Neuronal stem cell (in vitro differentiated cells): ENCODE data around the gene PRKCE.

Experiments used
- DNase-seq: peaks from one replicate; pipeline ENCODE4 v3.0.0-alpha.2; 2013; ENCODE audit warnings: low spot score
- H2AFZ ChIP-seq: one replicate; pipeline ENCODE4 v1.6.1; 2013; ENCODE audit warnings: mild to moderate bottlenecking, low read length, inconsistent platforms
- H2AK5ac ChIP-seq: 2 replicates; pipeline ENCODE4 v1.6.1; 2013; ENCODE audit warnings: low read depth, mild to moderate bottlenecking, inconsistent platforms, low read length, moderate library complexity, mixed read lengths
- H2BK120ac ChIP-seq: 2 replicates; pipeline ENCODE4 v1.6.1; 2013; ENCODE audit warnings: low read depth, mild to moderate bottlenecking, inconsistent platforms, low read length, moderate library complexity, mixed read lengths
- H2BK12ac ChIP-seq: one replicate; pipeline ENCODE4 v1.6.1; 2013; ENCODE audit warnings: low read length, inconsistent platforms
- H2BK15ac ChIP-seq: 2 replicates; pipeline ENCODE4 v1.6.1; 2013; ENCODE audit warnings: mild to moderate bottlenecking, low read length, inconsistent platforms, mixed read lengths
- H2BK5ac ChIP-seq: one replicate; pipeline ENCODE4 v1.6.1; 2013; ENCODE audit warnings: inconsistent platforms, mild to moderate bottlenecking, low read length, moderate library complexity
- H3K14ac ChIP-seq: one replicate; pipeline ENCODE4 v1.6.1; 2013; ENCODE audit warnings: low read length, inconsistent platforms
- H3K18ac ChIP-seq: 2 replicates; pipeline ENCODE4 v1.6.1; 2013; ENCODE audit warnings: low read length, inconsistent platforms
- H3K23ac ChIP-seq: 2 replicates; pipeline ENCODE4 v1.6.1; 2013; ENCODE audit warnings: low read depth, mild to moderate bottlenecking, mixed read lengths, low read length, inconsistent platforms; ENCODE audit not compliant: poor library complexity
- H3K27ac ChIP-seq: replicated peaks from 3 replicates; pipeline ENCODE4 v1.5.1; 2013; ENCODE audit warnings: low read length, inconsistent platforms
- H3K27me3 ChIP-seq, 3 experiments: 2 replicates each; pipeline ENCODE4 v1.6.1; 2013; ENCODE audit warnings: low read length in 3 of 3, mild to moderate bottlenecking in 2 of 3, inconsistent platforms in 1 of 3, low read depth in 1 of 3, mixed read lengths in 1 of 3, moderate library complexity in 1 of 3; ENCODE audit not compliant: control insufficient read depth in 3 of 3, insufficient read depth in 3 of 3
- H3K36me3 ChIP-seq, 2 donors: replicated peaks in 1 of 2; 2 replicates each; pipeline ENCODE4 v1.6.1; 2013; ENCODE audit warnings: low read length in 2 of 2; ENCODE audit not compliant: control insufficient read depth in 2 of 2, insufficient read depth in 2 of 2
- H3K4ac ChIP-seq: 2 replicates; pipeline ENCODE4 v1.6.1; 2013; ENCODE audit warnings: inconsistent platforms, mild to moderate bottlenecking, low read length, moderate library complexity
- H3K4me1 ChIP-seq, 2 donors: 1 replicate in 1 of 2; 2 replicates in 1 of 2; pipeline ENCODE4 v1.6.1; 2013; ENCODE audit warnings: low read length in 2 of 2, low read depth in 1 of 2; ENCODE audit not compliant: control insufficient read depth in 2 of 2, insufficient read depth in 1 of 2
- H3K4me2 ChIP-seq: one replicate; pipeline ENCODE4 v1.6.1; 2013; ENCODE audit warnings: mild to moderate bottlenecking, low read length, inconsistent platforms; ENCODE audit not compliant: insufficient read depth, poor library complexity, severe bottlenecking
- H3K4me3 ChIP-seq, 2 donors: 2 replicates each; pipeline ENCODE4 v1.5.1; 2013; ENCODE audit warnings: low read length in 2 of 2, mild to moderate bottlenecking in 2 of 2, inconsistent platforms in 1 of 2, moderate library complexity in 1 of 2
- H3K79me1 ChIP-seq: one replicate; pipeline ENCODE4 v1.6.1; 2013; ENCODE audit warnings: low read depth, mild to moderate bottlenecking, inconsistent platforms, low read length, moderate library complexity
- H3K9ac ChIP-seq: one replicate; pipeline ENCODE4 v1.6.1; 2013; ENCODE audit warnings: mild to moderate bottlenecking, low read depth, low read length, inconsistent platforms; ENCODE audit not compliant: poor library complexity
- H3K9me3 ChIP-seq, 2 donors: replicated peaks in 1 of 2; 2 replicates each; pipeline versions ENCODE3 to v1.6.1; 2013; ENCODE audit warnings: low read length in 2 of 2, mild to moderate bottlenecking in 2 of 2, inconsistent platforms in 1 of 2, low read depth in 1 of 2, mixed read lengths in 1 of 2, moderate library complexity in 1 of 2; ENCODE audit not compliant: control insufficient read depth in 2 of 2, insufficient read depth in 1 of 2
- H4K8ac ChIP-seq: one replicate; pipeline ENCODE4 v1.6.1; 2013; ENCODE audit warnings: low read depth, mild to moderate bottlenecking, inconsistent platforms, low read length, moderate library complexity
- H4K91ac ChIP-seq: one replicate; pipeline ENCODE4 v1.6.1; 2013; ENCODE audit warnings: low read length, low read depth, mild to moderate bottlenecking, inconsistent platforms; ENCODE audit not compliant: poor library complexity
- WGBS, 2 donors: extraction: QIAGEN DNeasy Blood & Tissue Kit; methylation state at CpG; one replicate each; pipeline ENCODE4 v1.1.7; 2013; ENCODE audit warnings: missing lambda C conversion rate in 2 of 2, mixed read lengths in 1 of 2; ENCODE audit not compliant: insufficient read length in 2 of 2, insufficient replicate concordance in 1 of 2; ENCODE audit errors: extremely low coverage in 2 of 2; 5-methylcytosine and 5-hydroxymethylcytosine counted together

PRKCE gene

GRCh38 chr2:46066601-46067000 is 415.1 kb downstream of the PRKCE start:
- no peak overlapping the region for H4K8ac ChIP-seq
- no peak overlapping the region for H3K23ac ChIP-seq
- peaks cover 0 to 3% of the 10 kb centered on the region in 2 donors for H3K4me1 ChIP-seq
- DNase-seq = no peak
- no peak overlapping the region for H2AFZ ChIP-seq
- H2BK5ac ChIP-seq = no peak overlapping the region
- H2BK15ac ChIP-seq = no peak overlapping the region
- no peak overlapping the region for H3K4ac ChIP-seq
- H3K4me2 ChIP-seq = no peak overlapping the region
- no peak overlapping the region for H3K9ac ChIP-seq
- no CpG with 5 or more reads among the region's 5 CpGs for WGBS, 2 donors
- H2BK12ac ChIP-seq = no peak overlapping the region
- no peak overlapping the region for H3K27ac ChIP-seq
- H2BK120ac ChIP-seq = no peak overlapping the region
- H3K79me1 ChIP-seq = no peaks in the 10 kb centered on the region
- H3K36me3 ChIP-seq = no peaks in the 10 kb centered on the region
- H3K27me3 ChIP-seq = no peaks in the 10 kb centered on the region
- no peak overlapping the region for H3K4me3 ChIP-seq
- H3K14ac ChIP-seq = no peak overlapping the region
- no peak overlapping the region for H3K18ac ChIP-seq
- H3K9me3 ChIP-seq = no peaks in the 10 kb centered on the region
- no peak overlapping the region for H2AK5ac ChIP-seq
- no peak overlapping the region for H4K91ac ChIP-seq

DNA sequence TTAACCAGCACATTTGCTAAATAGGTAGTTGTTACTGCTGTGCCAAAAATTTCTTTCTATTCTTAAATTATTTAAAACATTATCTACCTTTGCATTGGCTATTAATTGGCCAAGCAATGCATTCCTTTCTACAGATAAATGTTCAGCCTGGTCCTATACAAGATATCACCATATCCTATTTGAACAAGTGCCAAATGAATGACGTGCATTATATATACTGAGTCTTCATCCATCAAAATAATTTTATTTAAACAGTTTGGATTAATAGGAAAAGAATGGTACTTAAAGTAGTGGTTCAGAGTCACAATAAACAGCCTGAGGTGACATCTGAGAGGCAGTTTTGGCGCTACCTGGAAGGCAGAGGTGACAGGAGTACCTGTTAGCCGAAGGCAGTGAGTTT is 415.6 kb downstream of the PRKCE start:
- Histone ChIP-seq H3K23ac (no peak overlapping the region), H2BK5ac (no peak overlapping the region), H3K18ac (no peak overlapping the region), H3K79me1 (no peaks in the 10 kb centered on the region), H3K27me3 (no peaks in the 10 kb centered on the region), H2BK15ac (no peak overlapping the region), H3K9me3 (no peaks in the 10 kb centered on the region), H2AK5ac (no peak overlapping the region), H4K8ac (no peak overlapping the region), H3K4me1 (peaks cover 0 to 3% of the 10 kb centered on the region in 2 donors), H3K9ac (no peak overlapping the region), H2BK12ac (no peak overlapping the region), H4K91ac (no peak overlapping the region), H3K4ac (no peak overlapping the region), H3K4me2 (no peak overlapping the region), H3K4me3 (no peak overlapping the region), H3K36me3 (no peaks in the 10 kb centered on the region), H2BK120ac (no peak overlapping the region), H2AFZ (no peak overlapping the region), H3K14ac (no peak overlapping the region), H3K27ac (no peak overlapping the region)
- DNase-seq = no peak
- WGBS, 2 donors = no CpG with 5 or more reads among the region's 3 CpGs

GRCh38 chr2:46067501-46068305 is 416.2 kb downstream of the PRKCE start:
- Histone ChIP-seq H3K79me1 (no peaks in the 10 kb centered on the region), H3K4me1 (peaks cover 0 to 3% of the 10 kb centered on the region in 2 donors), H3K14ac (no peak overlapping the region), H2AFZ (no peak overlapping the region), H3K27ac (no peak overlapping the region), H2AK5ac (no peak overlapping the region), H3K4ac (no peak overlapping the region), H4K91ac (no peak overlapping the region), H3K4me3 (no peak overlapping the region), H3K23ac (no peak overlapping the region), H4K8ac (no peak overlapping the region), H3K9ac (no peak overlapping the region), H2BK5ac (no peak overlapping the region), H3K18ac (no peak overlapping the region), H3K36me3 (no peaks in the 10 kb centered on the region), H3K9me3 (no peaks in the 10 kb centered on the region), H2BK120ac (no peak overlapping the region), H3K4me2 (no peak overlapping the region), H2BK12ac (no peak overlapping the region), H2BK15ac (no peak overlapping the region), H3K27me3 (no peaks in the 10 kb centered on the region)
- no CpG with 5 or more reads among the region's 13 CpGs for WGBS, 2 donors
- no peak for DNase-seq

GRCh38 chr2:46068636-46069035 is 417.2 kb downstream of the PRKCE start:
- Histone ChIP-seq H2BK120ac (no peak overlapping the region), H3K4me1 (peaks cover 0 to 6% of the 10 kb centered on the region in 2 donors), H4K8ac (no peak overlapping the region), H3K4me3 (no peak overlapping the region), H3K9ac (no peak overlapping the region), H2BK15ac (no peak overlapping the region), H3K4ac (no peak overlapping the region), H3K18ac (no peak overlapping the region), H3K36me3 (no peaks in the 10 kb centered on the region), H3K9me3 (no peaks in the 10 kb centered on the region), H2BK12ac (no peak overlapping the region), H3K14ac (no peak overlapping the region), H3K4me2 (no peak overlapping the region), H3K79me1 (no peaks in the 10 kb centered on the region), H2AFZ (no peak overlapping the region), H2AK5ac (no peak overlapping the region), H3K27ac (no peak overlapping the region), H2BK5ac (no peak overlapping the region), H3K27me3 (no peaks in the 10 kb centered on the region), H3K23ac (no peak overlapping the region), H4K91ac (no peak overlapping the region)
- no peak for DNase-seq
- no CpG with 5 or more reads among the region's 4 CpGs for WGBS, 2 donors
